Naive B cell (primary cell): ENCODE measurements around the gene UBA6. TPM values are rescaled to one million over a fixed set of nuclear protein-coding genes. Genes with fewer than 3 reads are reported as not detected.

Experiments
- ATAC-seq, 2 donors: fragments of 150-1000 bp; cut with Tn5 transposase; 2 replicates each; pipeline ENCODE4 v1.10.0; 2021; ENCODE audit warnings: low read depth in 2 of 2, mild to moderate bottlenecking in 2 of 2, moderate library complexity in 2 of 2
- DNase-seq: peaks from one replicate; pipeline ENCODE4 v3.0.0; 2022
- H3K27ac Mint-ChIP-seq, 6 donors: one replicate each; pipeline ENCODE4 v1.8.0; 2020 to 2022; ENCODE audit warnings: mild to moderate bottlenecking in 6 of 6, mixed read lengths in 6 of 6, moderate library complexity in 5 of 6, inconsistent platforms in 2 of 6
- H3K27me3 Mint-ChIP-seq, 3 donors: one replicate each; pipeline ENCODE4 v1.8.0; 2021 to 2022; ENCODE audit warnings: mixed read lengths in 3 of 3, mild to moderate bottlenecking in 1 of 3
- H3K36me3 Mint-ChIP-seq, 2 donors: one replicate each; pipeline ENCODE4 v1.8.0; 2020 to 2022; ENCODE audit warnings: mixed read lengths in 2 of 2, inconsistent platforms in 1 of 2, mild to moderate bottlenecking in 1 of 2
- H3K4me1 Mint-ChIP-seq, 3 donors: one replicate each; pipeline ENCODE4 v1.8.0; 2020 to 2022; ENCODE audit warnings: mixed read lengths in 3 of 3, inconsistent platforms in 1 of 3, mild to moderate bottlenecking in 1 of 3, moderate library complexity in 1 of 3
- H3K4me3 Mint-ChIP-seq, 8 donors: one replicate each; pipeline ENCODE4 v1.8.0; 2020 to 2022; ENCODE audit warnings: mild to moderate bottlenecking in 8 of 8, mixed read lengths in 8 of 8, moderate library complexity in 8 of 8, inconsistent platforms in 2 of 8
- H3K9me3 Mint-ChIP-seq, 7 donors: one replicate each; pipeline ENCODE4 v1.8.0; 2020 to 2022; ENCODE audit warnings: mixed read lengths in 7 of 7, mild to moderate bottlenecking in 5 of 7, inconsistent platforms in 2 of 7, moderate library complexity in 1 of 7
- polyA plus RNA-seq, 6 donors: library from polyadenylated mRNA; unstranded; fragments of 300-500 nt; fragmentation: Illumina TruSeq; gene quantifications; one replicate each; pipeline ENCODE4 v1.2.3, GENCODE V29; 2021; ENCODE audit warnings: low read depth in 6 of 6

Gene UBA6
- polyA plus RNA-seq, 6 donors from 2014 or later = 10.3 to 40.9 (median 26.6) TPM

- H3K27ac Mint-ChIP-seq = no peak overlapping the region
These were observed 23.0 kb upstream of the UBA6 start for GRCh38 chr4:67723949-67724348.

GRCh38 chr4:67723341-67723740, 22.4 kb upstream of the UBA6 start:
- peaks cover 0 to 4% (median 0%) of the 10 kb centered on the region in 7 donors for H3K9me3 Mint-ChIP-seq
- H3K27ac Mint-ChIP-seq = peak overlapping the region in 1 of 6 donors; percentile 81
- DNase-seq (no peak), ATAC-seq (no peak)
- no peak overlapping the region for H3K4me3 Mint-ChIP-seq
- peaks cover 1 to 11% of the 10 kb centered on the region in 2 donors for H3K36me3 Mint-ChIP-seq
- peaks cover 0 to 4% (median 0%) of the 10 kb centered on the region in 3 donors for H3K4me1 Mint-ChIP-seq
- H3K27me3 Mint-ChIP-seq = no peaks in the 10 kb centered on the region

More at GRCh38 chr4:67723949-67724348, 23.0 kb upstream of the UBA6 start:
- H3K9me3 Mint-ChIP-seq = peaks cover 0 to 4% (median 0%) of the 10 kb centered on the region in 7 donors
- H3K4me3 Mint-ChIP-seq = no peak overlapping the region
- peaks cover 7 to 11% of the 10 kb centered on the region in 2 donors for H3K36me3 Mint-ChIP-seq
- peaks cover 0 to 4% (median 0%) of the 10 kb centered on the region in 3 donors for H3K4me1 Mint-ChIP-seq
- ATAC-seq (no peak), DNase-seq (no peak)
- H3K27me3 Mint-ChIP-seq = no peaks in the 10 kb centered on the region

GRCh38 chr4:67721770-67722597, 21.0 kb upstream of the UBA6 start:
- H3K9me3 Mint-ChIP-seq = peaks cover 0 to 4% (median 0%) of the 10 kb centered on the region in 7 donors
- no peaks in the 10 kb centered on the region for H3K27me3 Mint-ChIP-seq
- H3K4me1 Mint-ChIP-seq = no peaks in the 10 kb centered on the region
- H3K27ac Mint-ChIP-seq = no peak overlapping the region
- H3K4me3 Mint-ChIP-seq = no peak overlapping the region
- ATAC-seq (no peak), DNase-seq (no peak)
- H3K36me3 Mint-ChIP-seq = peaks cover 0 to 7% of the 10 kb centered on the region in 2 donors

DNA sequence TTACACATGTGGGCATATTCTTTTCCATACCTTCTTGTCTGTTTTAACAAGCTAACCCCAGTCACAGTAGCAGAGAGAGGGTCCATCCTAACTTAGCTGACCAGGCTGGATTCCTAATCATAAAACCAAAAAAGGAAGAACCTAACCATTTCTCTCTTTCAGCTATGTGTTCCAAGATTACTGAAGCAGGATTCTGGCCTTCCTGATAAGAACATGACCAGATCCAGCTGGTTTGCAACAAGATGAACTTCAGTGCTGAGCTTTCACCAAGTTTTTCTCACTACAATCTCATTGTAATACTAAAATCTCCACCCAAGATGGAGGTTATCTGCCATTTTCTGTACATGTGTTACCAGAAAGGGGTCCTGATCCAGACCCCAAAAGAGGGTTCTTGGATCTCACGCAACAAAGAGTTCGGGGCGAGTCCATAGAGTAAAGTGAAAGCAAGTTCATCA, 20.4 kb upstream of the UBA6 start:
- peaks cover 0 to 7% of the 10 kb centered on the region in 2 donors for H3K36me3 Mint-ChIP-seq
- peaks cover 0 to 4% (median 0%) of the 10 kb centered on the region in 7 donors for H3K9me3 Mint-ChIP-seq
- H3K4me1 Mint-ChIP-seq = no peaks in the 10 kb centered on the region
- H3K4me3 Mint-ChIP-seq = no peak overlapping the region
- no peak overlapping the region for H3K27ac Mint-ChIP-seq
- DNase-seq = no peak
- no peaks in the 10 kb centered on the region for H3K27me3 Mint-ChIP-seq
- ATAC-seq = no peak

- H3K27ac Mint-ChIP-seq = no peak overlapping the region
- DNase-seq (no peak), ATAC-seq (no peak)
- H3K9me3 Mint-ChIP-seq = peaks cover 0 to 3% (median 0%) of the 10 kb centered on the region in 7 donors
- H3K36me3 Mint-ChIP-seq = peaks cover 0 to 7% of the 10 kb centered on the region in 2 donors
- H3K27me3 Mint-ChIP-seq = no peaks in the 10 kb centered on the region
- no peaks in the 10 kb centered on the region for H3K4me1 Mint-ChIP-seq
- peak overlapping the region in 1 of 8 donors; percentile 20 for H3K4me3 Mint-ChIP-seq
These were observed 19.1 kb upstream of the UBA6 start for GRCh38 chr4:67719953-67720617.

DNA sequence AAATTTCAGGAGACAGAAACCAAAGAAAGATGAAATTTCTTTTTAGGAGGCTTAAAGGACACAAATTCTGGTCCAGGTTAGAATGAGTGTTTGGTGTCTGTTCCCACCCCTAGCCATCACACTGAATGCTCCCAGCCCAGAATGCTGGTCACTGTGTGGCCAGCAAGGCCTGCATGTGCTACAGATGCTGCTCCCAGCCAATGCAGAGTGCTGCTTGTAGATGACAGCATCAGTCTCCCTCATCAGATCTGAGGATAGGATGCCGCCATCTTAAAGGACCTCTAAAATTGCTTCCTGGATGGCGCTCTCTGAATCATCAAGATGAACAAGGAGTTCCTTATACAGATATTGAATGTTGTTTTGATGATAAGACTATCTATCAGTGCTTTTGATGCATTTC, 17.9 kb upstream of the UBA6 start:
- no peak overlapping the region for H3K4me3 Mint-ChIP-seq
- H3K9me3 Mint-ChIP-seq = peaks cover 0 to 1% (median 0%) of the 10 kb centered on the region in 7 donors
- H3K27ac Mint-ChIP-seq = peak overlapping the region in 1 of 6 donors; percentile 41
- DNase-seq (no peak), ATAC-seq (no peak)
- peaks cover 0 to 9% (median 4%) of the 10 kb centered on the region in 3 donors for H3K4me1 Mint-ChIP-seq
- H3K27me3 Mint-ChIP-seq = no peaks in the 10 kb centered on the region
- peaks cover 0 to 7% of the 10 kb centered on the region in 2 donors for H3K36me3 Mint-ChIP-seq

DNA sequence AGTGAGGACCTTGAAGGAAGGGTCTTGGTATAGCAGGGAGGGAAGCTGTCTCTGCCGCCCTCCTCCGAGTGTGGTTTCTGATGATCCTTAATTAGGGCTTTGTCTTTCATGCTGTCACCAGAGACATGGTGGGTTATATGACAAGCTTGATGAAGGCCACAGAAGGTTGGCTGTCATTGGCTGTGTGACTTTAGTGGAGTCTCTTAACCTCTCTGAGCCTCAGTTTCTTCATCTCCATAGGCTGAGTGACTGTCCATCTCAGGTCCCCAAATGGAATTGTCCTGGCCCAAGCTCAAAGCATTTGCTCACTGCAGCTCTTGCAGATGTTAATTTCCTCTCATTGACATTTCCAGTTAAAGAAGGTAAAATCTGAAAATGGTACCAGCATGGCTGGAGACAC, 16.6 kb upstream of the UBA6 start:
- no peak for ATAC-seq
- peak overlapping the region in 2 of 6 donors; percentile 20 to 44 for H3K27ac Mint-ChIP-seq

GRCh38 chr4:67714955-67715354, 14.0 kb upstream of the UBA6 start:
- H3K27ac Mint-ChIP-seq = peak overlapping the region in 1 of 6 donors; percentile 58

More for the DNA sequence above, 16.6 kb upstream of the UBA6 start:
- Mint-ChIP-seq H3K4me3 (no peak overlapping the region), H3K4me1 (peaks cover 2 to 15% (median 4%) of the 10 kb centered on the region in 3 donors), H3K36me3 (peaks cover 0 to 7% of the 10 kb centered on the region in 2 donors), H3K9me3 (peaks cover 0 to 1% (median 0%) of the 10 kb centered on the region in 7 donors), H3K27me3 (no peaks in the 10 kb centered on the region)
- DNase-seq = no peak

DNA sequence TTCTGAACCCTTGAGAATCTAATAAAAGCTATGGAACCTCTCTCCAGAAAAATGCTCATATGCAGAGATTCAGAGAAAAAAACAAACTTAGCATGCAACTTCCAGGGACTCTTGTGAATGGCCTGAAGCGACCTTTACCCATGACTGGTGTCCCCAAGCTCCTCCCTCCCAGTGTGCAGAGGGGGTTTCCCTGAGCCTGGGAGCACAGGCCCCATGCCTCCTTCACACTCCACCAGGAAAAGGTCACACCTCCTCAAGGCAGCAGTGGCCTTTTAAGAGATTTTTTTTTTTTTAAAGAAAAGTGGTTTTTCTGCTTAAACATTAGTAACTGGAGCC, 13.3 kb upstream of the UBA6 start:
- Mint-ChIP-seq H3K4me3 (no peak overlapping the region), H3K36me3 (no peaks in the 10 kb centered on the region)
- ATAC-seq = no peak

More at GRCh38 chr4:67714955-67715354, 14.0 kb upstream of the UBA6 start:
- H3K4me1 Mint-ChIP-seq = peaks cover 4 to 20% (median 15%) of the 10 kb centered on the region in 3 donors
- ATAC-seq = no peak
- H3K27me3 Mint-ChIP-seq = no peaks in the 10 kb centered on the region
- no peak for DNase-seq
- H3K9me3 Mint-ChIP-seq = no peaks in the 10 kb centered on the region
- peak overlapping the region in 1 of 8 donors; percentile 29 for H3K4me3 Mint-ChIP-seq
- no peaks in the 10 kb centered on the region for H3K36me3 Mint-ChIP-seq

DNA sequence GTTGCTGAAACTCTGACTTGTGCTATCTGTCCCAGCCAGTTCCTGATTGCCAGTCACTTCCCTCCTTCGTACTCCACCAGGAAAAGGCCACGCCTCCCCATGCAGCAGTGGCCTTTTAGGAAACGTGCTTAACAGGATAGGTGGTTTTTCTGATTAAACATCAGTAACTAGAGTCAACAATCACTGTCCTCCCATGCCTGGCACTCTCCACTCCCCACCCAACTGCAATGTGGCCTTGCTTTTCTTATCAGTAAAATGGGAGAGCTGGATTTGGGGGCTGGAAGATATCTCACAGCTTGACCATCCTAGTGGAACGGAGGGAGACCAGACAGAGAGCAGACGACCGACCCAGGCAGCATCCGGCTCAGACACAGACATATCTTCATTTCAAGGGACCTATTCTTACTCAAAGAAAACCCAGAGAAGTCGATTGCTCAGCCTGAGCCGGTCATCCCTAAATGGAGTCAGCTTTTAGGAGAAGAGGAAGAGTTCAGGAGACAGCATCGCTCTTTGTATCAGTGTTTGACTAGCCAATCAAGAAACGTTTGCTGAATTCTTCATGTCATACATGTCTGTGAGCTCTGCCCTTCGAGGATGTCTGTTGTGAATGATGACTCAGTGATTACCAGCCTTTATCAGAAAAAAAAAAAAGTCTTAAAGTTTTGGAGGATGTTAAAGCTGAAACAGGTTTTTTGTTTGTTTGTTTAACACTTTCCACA, 12.7 kb upstream of the UBA6 start:
- H3K36me3 Mint-ChIP-seq = peaks cover 0 to under 1% of the 10 kb centered on the region in 2 donors
- H3K4me1 Mint-ChIP-seq = peaks cover 4 to 21% (median 15%) of the 10 kb centered on the region in 3 donors
- no peak overlapping the region for H3K4me3 Mint-ChIP-seq
- no peaks in the 10 kb centered on the region for H3K27me3 Mint-ChIP-seq
- DNase-seq = no peak
- ATAC-seq = no peak
- H3K27ac Mint-ChIP-seq = peak overlapping the region in 2 of 6 donors; percentile 47 to 59
- H3K9me3 Mint-ChIP-seq = no peaks in the 10 kb centered on the region

More for the DNA sequence above, 13.3 kb upstream of the UBA6 start:
- H3K4me1 Mint-ChIP-seq = peaks cover 4 to 21% (median 15%) of the 10 kb centered on the region in 3 donors
- H3K27me3 Mint-ChIP-seq = no peaks in the 10 kb centered on the region
- no peak for DNase-seq
- H3K27ac Mint-ChIP-seq = peak overlapping the region in 2 of 6 donors; percentile 15 to 59
- no peaks in the 10 kb centered on the region for H3K9me3 Mint-ChIP-seq

DNA sequence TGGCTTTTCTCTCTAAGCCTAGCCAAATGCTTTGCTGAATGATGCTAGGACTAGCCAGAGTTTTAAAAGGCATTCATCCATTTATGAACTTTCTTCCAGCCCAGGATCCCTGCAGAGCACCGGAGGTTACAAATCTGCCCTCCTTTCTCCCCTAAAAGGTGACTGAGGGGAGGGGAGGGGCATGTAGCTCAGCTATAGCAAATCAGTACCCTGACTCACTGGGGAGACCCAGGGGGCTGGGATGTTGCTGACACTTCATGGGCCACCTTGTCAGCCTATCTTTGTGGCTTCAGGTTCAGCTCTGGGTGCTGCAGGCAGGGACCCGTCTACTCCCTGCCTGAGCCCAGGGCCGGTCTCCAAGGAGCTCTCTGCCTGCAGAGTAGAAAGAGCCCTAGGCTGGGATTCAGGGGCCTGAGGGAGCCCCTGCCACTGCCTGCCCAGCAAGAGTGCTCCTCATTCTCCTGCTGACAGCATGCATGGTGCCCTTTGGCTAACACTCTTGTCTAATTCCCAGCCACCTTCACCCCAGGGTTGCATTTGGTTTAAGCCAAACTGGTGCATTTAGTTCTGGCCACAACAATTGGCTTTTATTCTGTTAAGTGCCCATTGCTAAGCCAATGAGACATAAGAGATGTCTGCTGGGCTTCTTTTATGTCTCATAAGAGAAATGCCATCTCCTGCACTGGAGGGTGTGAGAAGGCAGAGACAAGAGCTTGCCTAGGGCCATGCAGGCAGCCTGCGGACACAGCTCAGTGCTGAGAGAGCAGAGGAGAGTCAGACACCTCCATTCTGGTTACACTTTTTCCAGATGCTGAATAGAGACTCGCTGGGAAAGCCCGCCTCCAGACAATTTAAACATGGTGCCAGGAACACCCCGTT, 11.9 kb upstream of the UBA6 start:
- peaks cover 0 to 8% (median 0%) of the 10 kb centered on the region in 7 donors for H3K9me3 Mint-ChIP-seq
- DNase-seq (no peak), ATAC-seq (no peak)
- H3K36me3 Mint-ChIP-seq = peaks cover 0 to 4% of the 10 kb centered on the region in 2 donors
- H3K4me3 Mint-ChIP-seq = no peak overlapping the region
- peaks cover 4 to 25% (median 23%) of the 10 kb centered on the region in 3 donors for H3K4me1 Mint-ChIP-seq
- no peaks in the 10 kb centered on the region for H3K27me3 Mint-ChIP-seq
- peak overlapping the region in 2 of 6 donors; percentile 22 to 34 for H3K27ac Mint-ChIP-seq

DNA sequence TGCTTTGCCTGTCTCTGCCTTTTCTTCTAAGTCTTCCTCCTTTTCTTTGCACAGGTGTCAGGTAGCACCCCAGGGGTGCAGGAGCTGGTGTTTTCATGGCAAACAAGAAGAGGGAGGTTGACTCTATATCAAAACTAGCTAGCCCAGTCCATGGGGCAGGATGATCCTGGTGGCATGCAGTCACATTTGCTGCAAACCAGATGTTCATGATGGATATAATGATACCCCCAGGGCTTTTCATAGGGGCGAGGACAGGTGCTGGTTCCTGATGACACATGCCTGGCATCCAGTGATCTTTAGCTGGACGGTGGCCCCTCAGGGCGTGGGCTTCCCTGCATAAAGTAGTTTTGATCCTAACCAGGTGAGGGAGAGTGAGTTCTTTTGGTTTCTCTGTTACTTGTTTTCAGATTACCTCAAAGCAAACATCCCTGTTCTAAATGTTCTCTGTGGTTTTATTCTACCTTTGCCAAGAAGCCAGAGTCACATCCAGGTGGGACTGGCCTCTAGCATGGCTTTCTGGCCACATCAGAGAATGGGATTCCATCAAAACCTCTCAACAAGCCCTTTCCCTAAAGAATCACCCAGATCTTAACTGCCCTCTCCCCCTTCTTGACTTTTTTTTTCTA, 11.2 kb upstream of the UBA6 start:
- peak overlapping the region in 2 of 6 donors; percentile 22 to 34 for H3K27ac Mint-ChIP-seq
- H3K36me3 Mint-ChIP-seq = peaks cover 0 to 4% of the 10 kb centered on the region in 2 donors
- no peak overlapping the region for H3K4me3 Mint-ChIP-seq
- peaks cover 4 to 25% (median 25%) of the 10 kb centered on the region in 3 donors for H3K4me1 Mint-ChIP-seq
- ATAC-seq = no peak
- H3K9me3 Mint-ChIP-seq = peaks cover 0 to 11% (median 3%) of the 10 kb centered on the region in 7 donors
- no peak for DNase-seq
- H3K27me3 Mint-ChIP-seq = no peaks in the 10 kb centered on the region
